GM12864 (cell line): ENCODE measurements around the gene EML6.

Experiments used
- DNase-seq: peaks from one replicate; pipeline ENCODE4 v3.0.0-alpha.2; 2011; ENCODE audit warnings: low read depth
- H3K4me3 ChIP-seq: 2 replicates; pipeline ENCODE4 v1.5.1; 2011; ENCODE audit warnings: mild to moderate bottlenecking, low read depth, low read length, control low read depth
- CTCF ChIP-seq: IDR thresholded peaks from 2 replicates; pipeline ENCODE4 v1.5.1; 2011; ENCODE audit warnings: low read depth, mild to moderate bottlenecking, moderate library complexity, low read length, control low read depth, inconsistent platforms; ENCODE audit errors: missing control alignments

The EML6 gene

GRCh38 chr2:54820558-54820957 is 97.1 kb downstream of the EML6 start:
- H3K4me3 ChIP-seq, result no peak overlapping the region
- DNase-seq, result no peak
- no peak for TF ChIP-seq CTCF

- DNase-seq, result no peak
- no peak overlapping the region for H3K4me3 ChIP-seq
- TF ChIP-seq CTCF, result no peak
Observed at GRCh38 chr2:54824567-54824966, 101.1 kb downstream of the EML6 start.

- no peak overlapping the region for H3K4me3 ChIP-seq
- no peak for TF ChIP-seq CTCF
- DNase-seq, result no peak
Observed at GRCh38 chr2:54830546-54830945, 107.1 kb downstream of the EML6 start.

- DNase-seq, result no peak
- TF ChIP-seq CTCF, result no peak
- H3K4me3 ChIP-seq, result no peak overlapping the region
Observed at GRCh38 chr2:54831480-54831879, 108.0 kb downstream of the EML6 start.

GRCh38 chr2:54834721-54835120 is 111.3 kb downstream of the EML6 start:
- no peak overlapping the region for H3K4me3 ChIP-seq
- no peak for DNase-seq
- TF ChIP-seq CTCF, result no peak

- DNase-seq, result no peak
- TF ChIP-seq CTCF, result no peak
- no peak overlapping the region for H3K4me3 ChIP-seq
Observed at GRCh38 chr2:54836477-54836876, 113.0 kb downstream of the EML6 start.

GRCh38 chr2:54838585-54839035 is 115.1 kb downstream of the EML6 start:
- no peak overlapping the region for H3K4me3 ChIP-seq
- DNase-seq, result peak; percentile 25
- TF ChIP-seq CTCF, result peak; percentile 92
